Epithelial cell of proximal tubule (primary cell): Measurements from ENCODE around the gene PJA2. TPM values are rescaled to one million over a fixed set of nuclear protein-coding genes. Genes with fewer than 3 reads are reported as not detected.

ENCODE experiments used
- DNase-seq: peaks from one replicate; pipeline ENCODE4 v3.0.0-alpha.2; 2011; ENCODE audit warnings: low read depth
- H3K4me3 ChIP-seq: 2 replicates; pipeline ENCODE4 v1.5.1; 2011; ENCODE audit warnings: low read depth, mild to moderate bottlenecking, low read length
- CTCF ChIP-seq: conservative IDR thresholded peaks from 2 replicates; pipeline ENCODE4 v1.5.1; 2012; ENCODE audit warnings: low read depth, mild to moderate bottlenecking, low read length
- total RNA-seq: library from RNA; depleted of rRNA; stranded (reverse); fragments of >200 nt; gene quantifications from 2 replicates; pipeline ENCODE4 v1.2.3, GENCODE V29; 2015

Gene PJA2
- total RNA-seq, 1 donor from 2014 or later, result 42.3 TPM

GRCh38 chr5:109335114-109335513 lies 74.7 kb downstream of the PJA2 start:
- TF ChIP-seq CTCF, result no peak
- DNase-seq, result no peak
- no peak overlapping the region for H3K4me3 ChIP-seq

GRCh38 chr5:109334056-109334455 lies 75.7 kb downstream of the PJA2 start:
- no peak overlapping the region for H3K4me3 ChIP-seq
- TF ChIP-seq CTCF, result no peak
- no peak for DNase-seq

GRCh38 chr5:109329333-109330237 lies 80.2 kb downstream of the PJA2 start:
- no peak for DNase-seq
- no peak for TF ChIP-seq CTCF

GRCh38 chr5:109328626-109329025 lies 81.1 kb downstream of the PJA2 start:
- DNase-seq, result no peak
- TF ChIP-seq CTCF, result no peak

More at GRCh38 chr5:109329333-109330237, 80.2 kb downstream of the PJA2 start:
- no peak overlapping the region for H3K4me3 ChIP-seq

GRCh38 chr5:109327570-109327969 lies 82.2 kb downstream of the PJA2 start:
- H3K4me3 ChIP-seq, result no peak overlapping the region
- no peak for DNase-seq
- TF ChIP-seq CTCF, result no peak

More at GRCh38 chr5:109328626-109329025, 81.1 kb downstream of the PJA2 start:
- H3K4me3 ChIP-seq, result no peak overlapping the region

- no peak overlapping the region for H3K4me3 ChIP-seq
- DNase-seq, result no peak
- no peak for TF ChIP-seq CTCF
Measured at GRCh38 chr5:109326919-109327318, 82.9 kb downstream of the PJA2 start.

GRCh38 chr5:109325456-109325855 lies 84.3 kb downstream of the PJA2 start:
- H3K4me3 ChIP-seq, result no peak overlapping the region
- no peak for DNase-seq
- no peak for TF ChIP-seq CTCF
